CD14-positive monocyte (primary cell): ENCODE results near the gene SH3PXD2A. TPM values are rescaled to one million over a fixed set of nuclear protein-coding genes. Genes with fewer than 3 reads are reported as not detected.

ENCODE experiments used
- DNase-seq, 3 donors: peaks; one replicate each; pipeline ENCODE4 v3.0.0-alpha.2; 2011 to 2022
- H2AFZ ChIP-seq: 2 replicates; pipeline ENCODE4 v1.6.0; 2012; ENCODE audit warnings: mild to moderate bottlenecking, low read depth, low read length, inconsistent platforms; ENCODE audit not compliant: insufficient read depth, poor library complexity, severe bottlenecking
- H3K27ac ChIP-seq, 2 donors: 1 replicate in 1 of 2; 2 replicates in 1 of 2; pipeline ENCODE4 v1.5.1; 2012 to 2013; ENCODE audit warnings: low read length in 2 of 2, control low read depth in 1 of 2, inconsistent platforms in 1 of 2, low read depth in 1 of 2, mild to moderate bottlenecking in 1 of 2
- H3K27me3 ChIP-seq, 2 donors: one replicate each; pipeline versions ENCODE4 v1.6.0 to v1.6.1; 2011 to 2013; ENCODE audit warnings: low read length in 2 of 2; ENCODE audit not compliant: control insufficient read depth in 2 of 2, insufficient read depth in 2 of 2
- H3K36me3 ChIP-seq, 2 donors: replicated peaks in 1 of 2; 1 replicate in 1 of 2; 2 replicates in 1 of 2; pipeline versions ENCODE4 v1.5.1 to v1.6.1; 2012 to 2013; ENCODE audit warnings: low read length in 2 of 2, control low read depth in 1 of 2, inconsistent platforms in 1 of 2, mild to moderate bottlenecking in 1 of 2; ENCODE audit not compliant: insufficient read depth in 2 of 2, control insufficient read depth in 1 of 2
- H3K4me1 ChIP-seq, 2 donors: 1 replicate in 1 of 2; 2 replicates in 1 of 2; pipeline versions ENCODE4 v1.5.1 to v1.6.1; 2012 to 2013; ENCODE audit warnings: low read length in 2 of 2, control low read depth in 1 of 2, inconsistent platforms in 1 of 2, mild to moderate bottlenecking in 1 of 2, moderate library complexity in 1 of 2; ENCODE audit not compliant: insufficient read depth in 2 of 2, control insufficient read depth in 1 of 2
- H3K4me2 ChIP-seq: replicated peaks from 2 replicates; pipeline ENCODE3; 2012; ENCODE audit warnings: low read length, moderate library complexity, mild to moderate bottlenecking; ENCODE audit not compliant: poor library complexity, severe bottlenecking; ENCODE audit errors: extremely low read depth
- H3K4me3 ChIP-seq, 3 experiments: fragments of 200-600 bp in 1 of 3; sonication (generic) in 1 of 3; replicated peaks in 1 of 3; 1 replicate in 2 of 3; 2 replicates in 1 of 3; pipeline ENCODE4 v1.5.1; 2011 to 2013; ENCODE audit warnings: low read length in 3 of 3, mild to moderate bottlenecking in 3 of 3, control low read depth in 2 of 3, low read depth in 2 of 3, inconsistent platforms in 1 of 3, moderate library complexity in 1 of 3
- H3K79me2 ChIP-seq: 2 replicates; pipeline ENCODE4 v1.6.0; 2012; ENCODE audit warnings: mild to moderate bottlenecking, control low read depth, inconsistent platforms, low read length, moderate library complexity; ENCODE audit not compliant: insufficient read depth
- H3K9ac ChIP-seq: 2 replicates; pipeline ENCODE4 v1.6.0; 2017; ENCODE audit warnings: low read length, mild to moderate bottlenecking; ENCODE audit not compliant: insufficient read depth, poor library complexity, severe bottlenecking
- H3K9me3 ChIP-seq, 2 donors: replicated peaks in 1 of 2; 1 replicate in 1 of 2; 2 replicates in 1 of 2; pipeline versions ENCODE4 v1.5.1 to v1.6.1; 2012 to 2013; ENCODE audit warnings: low read length in 2 of 2, control low read depth in 1 of 2; ENCODE audit not compliant: control insufficient read depth in 1 of 2, insufficient read depth in 1 of 2
- H4K20me1 ChIP-seq: 2 replicates; pipeline ENCODE4 v1.6.0; 2012; ENCODE audit warnings: mild to moderate bottlenecking, low read length, control low read depth, moderate library complexity; ENCODE audit not compliant: insufficient read depth
- H3K27ac Mint-ChIP-seq, 7 donors: one replicate each; pipeline ENCODE4 v1.8.0; 2020; ENCODE audit warnings: mild to moderate bottlenecking in 7 of 7, mixed read lengths in 7 of 7, moderate library complexity in 6 of 7, inconsistent platforms in 2 of 7
- H3K27me3 Mint-ChIP-seq, 3 donors: one replicate each; pipeline ENCODE4 v1.8.0; 2021 to 2022; ENCODE audit warnings: low read depth in 3 of 3, mild to moderate bottlenecking in 3 of 3, mixed read lengths in 3 of 3, moderate library complexity in 3 of 3, inconsistent platforms in 1 of 3
- H3K36me3 Mint-ChIP-seq, 2 donors: one replicate each; pipeline ENCODE4 v1.8.0; 2020; ENCODE audit warnings: mixed read lengths in 2 of 2, inconsistent platforms in 1 of 2, mild to moderate bottlenecking in 1 of 2
- H3K4me1 Mint-ChIP-seq: one replicate; pipeline ENCODE4 v1.8.0; 2020; ENCODE audit warnings: mild to moderate bottlenecking, mixed read lengths
- H3K4me3 Mint-ChIP-seq, 2 donors: one replicate each; pipeline ENCODE4 v1.8.0; 2020; ENCODE audit warnings: mild to moderate bottlenecking in 2 of 2, mixed read lengths in 2 of 2, moderate library complexity in 1 of 2
- H3K9me3 Mint-ChIP-seq, 7 donors: one replicate each; pipeline ENCODE4 v1.8.0; 2020 to 2022; ENCODE audit warnings: mixed read lengths in 7 of 7, mild to moderate bottlenecking in 6 of 7, moderate library complexity in 6 of 7, inconsistent platforms in 2 of 7
- WGBS: methylation state at CpG from one replicate; pipeline ENCODE4 v1.1.5; 2013; ENCODE audit warnings: missing lambda C conversion rate; ENCODE audit not compliant: insufficient coverage; 5-methylcytosine and 5-hydroxymethylcytosine counted together
- intact Hi-C, 2 donors: fragments of 100-400 bp; cut with micrococcal nuclease; formaldehyde crosslinking; loops; one replicate each; pipeline versions ENCODE4 v1.15.0 to v1.15.1; 2023
- polyA plus RNA-seq, 3 donors: library from polyadenylated mRNA; depleted of rRNA in 1 of 3; unstranded in 2 of 3; stranded (reverse) in 1 of 3; fragments of 300-500 nt in 2 of 3; fragments of >200 nt in 1 of 3; fragmentation: Illumina TruSeq in 2 of 3; gene quantifications; 1 replicate in 2 of 3; 2 replicates in 1 of 3; pipeline ENCODE4 v1.2.3, GENCODE V29; 2012 to 2021
- TF ChIP-seq, protein P1 (sequence below): fragments of 200-600 bp; IDR thresholded peaks from one replicate; pipeline ENCODE4 v1.8.0; 2022; ENCODE audit warnings: antibody characterized with exemption, mild to moderate bottlenecking

The SH3PXD2A gene
- polyA plus RNA-seq, 3 donors: 0.01 to 0.76 (median 0.05) TPM

DNA sequence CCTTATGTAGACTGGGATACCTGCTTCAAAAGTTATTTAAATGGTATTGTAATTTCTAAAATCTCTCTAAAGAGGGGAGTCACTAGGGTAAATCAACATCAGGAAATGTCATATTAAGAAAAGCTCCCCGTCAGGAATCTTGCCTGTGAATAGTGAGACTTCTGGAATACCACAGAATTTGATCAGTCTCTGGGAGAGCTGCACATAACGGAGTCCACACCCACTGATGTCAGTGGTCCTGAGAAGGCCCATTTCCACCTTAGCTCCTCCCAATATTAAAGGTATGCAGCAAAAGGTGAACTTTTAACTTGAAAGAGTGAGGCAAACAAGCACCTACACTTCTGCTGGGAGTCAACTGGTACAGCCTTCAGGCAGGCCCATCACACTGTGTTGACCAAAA lies 35.3 kb upstream of the SH3PXD2A start:
- H4K20me1 ChIP-seq: no peaks in the 10 kb centered on the region
- no peaks in the 10 kb centered on the region for H3K27me3 ChIP-seq
- no peak overlapping the region for H3K4me3 ChIP-seq
- Mint-ChIP-seq H3K27ac (peak overlapping the region in 6 of 7 donors; percentile 62 to 90 (median 73)), H3K36me3 (peaks cover 66 to 77% of the 10 kb centered on the region in 2 donors), H3K4me1 (peaks cover 29% of the 10 kb centered on the region), H3K27me3 (peaks cover 0 to 2% (median 0%) of the 10 kb centered on the region in 3 donors), H3K4me3 (no peak overlapping the region), H3K9me3 (no peaks in the 10 kb centered on the region)
- H3K4me1 ChIP-seq: peaks cover 9 to 30% of the 10 kb centered on the region in 2 donors
- no peak overlapping the region for H3K4me2 ChIP-seq
- no peaks in the 10 kb centered on the region for H3K9me3 ChIP-seq
- no peak for DNase-seq
- no peak overlapping the region for H3K9ac ChIP-seq
- TF ChIP-seq, protein P1, sequence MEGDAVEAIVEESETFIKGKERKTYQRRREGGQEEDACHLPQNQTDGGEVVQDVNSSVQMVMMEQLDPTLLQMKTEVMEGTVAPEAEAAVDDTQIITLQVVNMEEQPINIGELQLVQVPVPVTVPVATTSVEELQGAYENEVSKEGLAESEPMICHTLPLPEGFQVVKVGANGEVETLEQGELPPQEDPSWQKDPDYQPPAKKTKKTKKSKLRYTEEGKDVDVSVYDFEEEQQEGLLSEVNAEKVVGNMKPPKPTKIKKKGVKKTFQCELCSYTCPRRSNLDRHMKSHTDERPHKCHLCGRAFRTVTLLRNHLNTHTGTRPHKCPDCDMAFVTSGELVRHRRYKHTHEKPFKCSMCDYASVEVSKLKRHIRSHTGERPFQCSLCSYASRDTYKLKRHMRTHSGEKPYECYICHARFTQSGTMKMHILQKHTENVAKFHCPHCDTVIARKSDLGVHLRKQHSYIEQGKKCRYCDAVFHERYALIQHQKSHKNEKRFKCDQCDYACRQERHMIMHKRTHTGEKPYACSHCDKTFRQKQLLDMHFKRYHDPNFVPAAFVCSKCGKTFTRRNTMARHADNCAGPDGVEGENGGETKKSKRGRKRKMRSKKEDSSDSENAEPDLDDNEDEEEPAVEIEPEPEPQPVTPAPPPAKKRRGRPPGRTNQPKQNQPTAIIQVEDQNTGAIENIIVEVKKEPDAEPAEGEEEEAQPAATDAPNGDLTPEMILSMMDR: no peak
- H3K36me3 ChIP-seq: peaks cover 47 to 81% of the 10 kb centered on the region in 2 donors
- no peaks in the 10 kb centered on the region for H3K79me2 ChIP-seq
- intact Hi-C loops: loop anchor here in 1 of 2 donors (10.0 kb wide), 1 partner anchor 314 kb away; no protein-coding TSS in a partner anchor
- peak overlapping the region; percentile 43 for H2AFZ ChIP-seq
- no CpG with 5 or more reads among the region's 2 CpGs for WGBS
- H3K27ac ChIP-seq: peak overlapping the region in 1 of 2 donors; percentile 70

DNA sequence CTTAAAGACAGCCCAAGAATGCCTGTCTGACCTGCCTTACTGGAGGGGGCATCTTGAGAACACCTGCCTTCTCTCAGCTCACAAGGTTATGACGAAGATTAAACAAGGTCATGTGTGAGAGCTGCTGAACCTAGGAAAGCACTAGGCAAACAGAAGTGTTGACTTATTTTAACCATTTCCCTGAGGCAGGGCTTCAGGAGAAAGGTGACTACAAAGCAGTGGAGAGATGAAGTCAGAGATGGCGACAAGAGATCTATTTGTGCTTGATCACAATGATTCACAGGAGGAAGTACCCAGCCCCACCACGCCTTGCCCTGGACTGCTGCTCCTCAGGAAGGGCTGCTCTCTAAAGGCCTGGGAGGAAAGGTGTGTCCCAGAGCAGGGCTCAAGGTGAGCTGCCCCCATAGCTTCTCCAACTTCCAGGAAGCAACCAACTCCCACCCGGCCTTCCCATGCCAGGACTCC lies 34.9 kb upstream of the SH3PXD2A start:
- H3K36me3 ChIP-seq: peaks cover 45 to 81% of the 10 kb centered on the region in 2 donors
- no peak overlapping the region for H3K4me3 ChIP-seq
- TF ChIP-seq, protein P1: no peak
- peak overlapping the region; percentile 43 for H2AFZ ChIP-seq
- peaks cover 65 to 73% of the 10 kb centered on the region in 2 donors for H3K36me3 Mint-ChIP-seq
- H3K4me1 ChIP-seq: peaks cover 7 to 25% of the 10 kb centered on the region in 2 donors
- no peak overlapping the region for H3K4me3 Mint-ChIP-seq
- no peaks in the 10 kb centered on the region for H3K9me3 ChIP-seq
- H3K9me3 Mint-ChIP-seq: no peaks in the 10 kb centered on the region
- no peak overlapping the region for H3K4me2 ChIP-seq
- H3K27me3 Mint-ChIP-seq: peaks cover 0 to 2% (median 0%) of the 10 kb centered on the region in 3 donors
- peak overlapping the region; percentile 63 to 90 (median 84) for H3K27ac Mint-ChIP-seq
- no peaks in the 10 kb centered on the region for H3K79me2 ChIP-seq
- H3K27me3 ChIP-seq: no peaks in the 10 kb centered on the region
- no peaks in the 10 kb centered on the region for H4K20me1 ChIP-seq
- H3K27ac ChIP-seq: peak overlapping the region in 1 of 2 donors; percentile 70
- peak; percentile 40 to 67 (median 53) for DNase-seq
- no peak overlapping the region for H3K9ac ChIP-seq
- peaks cover 24% of the 10 kb centered on the region for H3K4me1 Mint-ChIP-seq
- WGBS: 33% methylated on average over 3 of the region's 4 CpGs
- intact Hi-C loops: loop anchor here in 1 of 2 donors (10.0 kb wide), 1 partner anchor 315 kb away; no protein-coding TSS in a partner anchor
